Lower leg skin (tissue), 4 donors: Measurements from ENCODE around the gene CSMD2. TPM values are rescaled to one million over a fixed set of nuclear protein-coding genes. Genes with fewer than 3 reads are reported as not detected.

Experiments
- DNase-seq, 2 donors: peaks; one replicate each; pipeline ENCODE4 v3.0.0-alpha.2; 2019; ENCODE audit warnings: low spot score in 2 of 2
- H3K4me3 ChIP-seq: fragments of 200-600 bp; sonication (generic); 2 replicates; pipeline ENCODE4 v1.5.1; 2017; ENCODE audit warnings: mild to moderate bottlenecking, low read depth; ENCODE audit not compliant: poor library complexity, severe bottlenecking
- CTCF ChIP-seq, 3 donors: fragments of 450-650 bp; IDR thresholded peaks; one replicate each; pipeline ENCODE4 v1.5.1; 2016; ENCODE audit warnings: antibody characterized with exemption in 3 of 3, mild to moderate bottlenecking in 3 of 3, moderate library complexity in 2 of 3
- POLR2A ChIP-seq, 2 donors: fragments of 450-650 bp; IDR thresholded peaks; one replicate each; pipeline ENCODE4 v1.6.1; 2016 to 2017; ENCODE audit warnings: antibody characterized with exemption in 2 of 2, mild to moderate bottlenecking in 1 of 2, moderate library complexity in 1 of 2
- WGBS, 2 donors: methylation state at CpG; one replicate each; pipeline ENCODE4 v1.1.5; 2018; 5-methylcytosine and 5-hydroxymethylcytosine counted together
- intact Hi-C: fragments of 100-400 bp; cut with DNase I; formaldehyde crosslinking; loops from one replicate; pipeline ENCODE4 v1.15.0; 2023; ENCODE audit warnings: low total_unique reads
- total RNA-seq, 4 donors: library from RNA; depleted of rRNA; stranded (reverse); fragments of >200 nt; gene quantifications; one replicate each; pipeline ENCODE4 v1.1.0, GENCODE V29; 2016

CSMD2 gene
- total RNA-seq, 4 donors from 2014 or later, result 0.11 to 1.0 TPM; not detected in 2

GRCh38 chr1:33624991-33625870 is 539.8 kb downstream of the CSMD2 start:
- TF ChIP-seq CTCF (IDR thresholded peaks at IDR 0.05) (no peak), POLR2A (IDR thresholded peaks at IDR 0.05) (no peak)
- peak in 1 of 2 donors; percentile 57 for DNase-seq
- WGBS, 2 donors, result 94 to 95% methylated on average over 33 to 35 of the region's 35 CpGs
- H3K4me3 ChIP-seq, result no peak overlapping the region
- intact Hi-C loops, result no loop called here

- no peak for TF ChIP-seq CTCF (IDR thresholded peaks at IDR 0.05)
- TF ChIP-seq POLR2A (IDR thresholded peaks at IDR 0.05), result no peak
- intact Hi-C loops, result no loop called here
- DNase-seq, result no peak
- H3K4me3 ChIP-seq, result no peak overlapping the region
- WGBS, 2 donors, result 94 to 95% methylated on average over 21 of the region's 25 CpGs
These were observed 540.6 kb downstream of the CSMD2 start for GRCh38 chr1:33624261-33624990.

GRCh38 chr1:33623811-33624210 is 541.2 kb downstream of the CSMD2 start:
- WGBS, 2 donors, result 87 to 90% methylated on average over 4 of the region's 4 CpGs
- no peak overlapping the region for H3K4me3 ChIP-seq
- no peak for TF ChIP-seq POLR2A (IDR thresholded peaks at IDR 0.05)
- no peak for TF ChIP-seq CTCF (IDR thresholded peaks at IDR 0.05)
- DNase-seq, result peak in 1 of 2 donors; percentile 45
- intact Hi-C loops, result no loop called here

- WGBS, 2 donors, result 92 to 96% methylated on average over 1 of the region's 1 CpG
- no peak for DNase-seq
- no peak overlapping the region for H3K4me3 ChIP-seq
- TF ChIP-seq CTCF (IDR thresholded peaks at IDR 0.05), result no peak
- TF ChIP-seq POLR2A (IDR thresholded peaks at IDR 0.05), result no peak
- intact Hi-C loops, result no loop called here
These were observed 542.3 kb downstream of the CSMD2 start for GRCh38 chr1:33622757-33623156.

GRCh38 chr1:33618636-33619035 is 546.4 kb downstream of the CSMD2 start:
- no peak for TF ChIP-seq POLR2A (IDR thresholded peaks at IDR 0.05)
- TF ChIP-seq CTCF (IDR thresholded peaks at IDR 0.05), result no peak
- 82 to 100% methylated on average over 1 of the region's 1 CpG for WGBS, 2 donors
- H3K4me3 ChIP-seq, result no peak overlapping the region
- DNase-seq, result no peak
- intact Hi-C loops, result loop anchor here (10.0 kb wide), 1 partner anchor 324 kb away; no protein-coding TSS in a partner anchor
